Embryonic facial prominence (tissue), 1 donor: ENCODE measurements around the gene C14orf180.

Experiments used
- DNase-seq: peaks from one replicate; pipeline ENCODE4 v3.0.0-alpha.2; 2016; ENCODE audit errors: extremely low spot score

C14orf180 gene

DNA sequence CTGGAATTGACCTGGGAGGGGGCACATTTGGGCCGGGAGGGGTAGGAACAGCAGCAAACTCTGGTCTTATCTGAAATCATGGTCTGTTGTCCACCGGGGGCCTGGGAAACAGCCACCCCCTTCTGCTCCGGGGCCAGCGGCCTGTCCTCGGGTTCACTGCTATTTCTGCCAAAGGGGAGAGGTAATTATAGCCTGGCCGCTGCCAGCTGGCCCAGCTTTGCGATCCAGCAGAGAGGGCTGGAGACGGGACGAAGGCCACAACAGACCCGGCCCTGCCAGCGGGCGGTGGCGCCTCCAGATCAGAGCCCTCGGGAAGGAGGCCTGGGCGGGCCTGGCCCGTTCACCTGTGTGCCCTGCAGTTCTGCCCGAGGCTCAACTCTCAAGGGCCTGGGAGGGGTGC, at the start of gene C14orf180:
Gene C14orf180 (plus strand): TSS at position 258 of the 400 bp plus-strand sequence. CDS start 6,667 bp downstream, outside the sequence.
- DNase-seq, result no peak

DNA sequence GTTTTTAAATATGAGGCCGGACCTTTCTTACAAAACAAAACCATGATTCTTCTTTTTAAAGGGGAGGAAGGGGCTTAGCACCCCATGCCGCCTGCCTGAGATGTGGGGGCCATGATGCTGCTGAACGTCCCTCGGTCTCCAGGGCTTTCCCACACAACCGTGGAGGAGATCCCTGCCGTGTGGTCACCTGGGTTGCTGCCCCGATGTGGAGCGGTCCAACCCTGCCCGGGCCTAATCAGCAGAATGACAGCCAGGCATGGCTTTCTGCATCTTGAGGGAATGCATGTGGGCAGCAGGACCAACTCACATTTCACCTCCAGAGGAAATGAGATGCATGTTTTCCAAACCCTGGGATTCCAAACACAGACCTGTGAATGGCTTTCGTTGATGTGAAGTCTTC, 48.9 kb upstream of the C14orf180 start:
- no peak for DNase-seq

DNA sequence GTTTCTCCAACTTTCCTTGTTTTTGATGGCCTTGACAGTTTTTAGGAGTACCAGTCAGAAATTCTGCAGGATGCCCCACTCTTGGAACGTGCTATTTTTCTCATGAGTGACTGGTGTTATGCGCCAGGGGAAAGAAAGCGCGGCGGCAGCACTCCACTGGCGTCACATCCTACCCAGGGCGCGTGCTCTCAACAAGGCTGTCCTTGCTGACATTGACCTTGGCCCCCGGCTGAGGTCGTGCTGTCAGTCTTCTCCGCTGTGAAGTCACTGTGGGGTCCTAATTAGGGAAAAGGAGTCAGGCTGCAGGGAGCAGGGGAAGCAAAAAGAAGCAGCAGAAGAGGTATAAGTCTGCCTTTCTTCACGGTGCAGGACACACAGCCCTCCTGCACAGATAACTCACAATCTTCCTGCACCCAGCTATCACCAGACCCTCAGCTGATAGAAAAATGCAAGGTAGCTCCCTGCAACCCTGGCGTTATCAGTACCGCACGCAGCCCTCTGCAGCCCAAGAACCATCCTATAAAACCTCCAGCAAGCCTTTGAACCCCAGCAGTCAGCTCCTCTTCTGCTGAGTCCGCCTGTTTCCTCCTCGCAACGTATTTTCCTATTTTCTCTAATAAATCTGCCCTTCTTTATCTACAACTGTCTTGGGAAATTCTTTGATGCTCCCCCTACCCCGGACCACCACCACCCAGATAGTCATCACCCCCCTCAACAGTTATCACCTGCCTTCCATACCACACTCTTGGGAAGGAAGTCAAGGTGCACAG, 48.0 kb upstream of the C14orf180 start:
- DNase-seq, result no peak

DNA sequence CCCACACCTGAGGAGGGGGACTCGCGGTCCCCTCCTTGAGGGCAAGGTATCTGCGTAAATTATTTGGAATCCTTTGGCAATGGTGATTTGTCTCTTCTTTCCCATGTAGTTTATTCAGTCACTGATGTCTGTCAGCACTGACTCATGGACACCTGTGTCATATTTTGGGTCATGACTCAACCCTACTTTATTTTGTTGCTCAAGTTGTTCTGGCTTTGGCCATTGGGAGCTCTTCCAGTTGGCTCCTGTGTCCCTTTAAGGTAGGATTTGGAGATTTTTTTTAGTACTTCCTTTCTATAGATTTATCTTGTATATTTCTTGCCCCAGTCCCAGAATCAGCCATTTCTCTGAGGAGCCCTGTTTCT, 47.4 kb upstream of the C14orf180 start:
- no peak for DNase-seq

DNA sequence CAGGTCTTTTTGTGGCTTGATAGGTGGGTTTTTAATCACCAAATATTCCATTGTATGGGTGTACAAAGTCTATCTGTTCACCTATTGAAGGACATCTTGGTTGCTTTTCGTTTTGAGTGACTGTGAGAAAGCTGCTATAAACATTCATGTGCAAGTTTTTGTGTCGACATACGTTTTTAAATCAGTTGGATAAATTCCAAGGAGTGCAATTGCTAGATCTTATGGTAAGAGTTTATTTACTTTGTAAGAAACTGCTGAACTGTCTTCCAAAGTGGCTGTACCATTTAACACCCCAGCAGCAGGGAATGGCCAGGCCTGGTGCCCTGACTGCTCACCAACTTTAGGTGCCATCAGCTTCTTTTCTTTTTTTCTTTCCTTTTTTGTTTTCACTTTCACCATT, 45.5 kb upstream of the C14orf180 start:
- DNase-seq, result no peak

DNA sequence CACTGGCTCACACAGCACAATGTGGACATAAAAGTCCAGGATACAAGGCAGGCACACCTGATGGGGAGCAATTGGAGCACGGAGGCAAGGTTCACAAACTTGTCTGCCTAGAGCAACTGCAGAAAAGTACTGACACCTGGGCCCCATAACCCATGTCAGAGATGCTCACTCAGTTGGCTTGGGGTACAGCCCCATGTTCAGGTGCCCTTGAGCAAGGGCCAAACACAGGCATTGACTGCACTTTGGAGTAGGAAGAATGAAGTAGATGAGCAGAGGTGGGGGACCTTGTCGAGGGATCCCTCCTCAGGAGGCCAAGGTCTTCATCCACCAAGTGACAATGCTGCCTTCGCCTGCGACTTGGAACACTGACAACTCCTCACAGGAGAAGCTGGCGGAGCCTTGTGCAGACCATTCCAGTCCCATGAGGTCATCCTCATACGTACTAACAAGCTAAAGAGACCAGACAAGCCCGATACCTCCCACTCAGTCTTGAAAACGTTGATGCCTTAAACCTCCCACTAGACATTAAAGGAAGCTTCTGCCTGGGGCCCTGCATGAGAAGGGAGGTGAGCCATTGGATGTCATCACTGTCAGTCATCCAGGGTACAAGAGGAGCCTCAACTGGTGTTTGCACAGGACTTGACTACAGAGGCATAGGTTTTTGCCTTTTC, 42.5 kb upstream of the C14orf180 start:
- DNase-seq, result no peak

DNA sequence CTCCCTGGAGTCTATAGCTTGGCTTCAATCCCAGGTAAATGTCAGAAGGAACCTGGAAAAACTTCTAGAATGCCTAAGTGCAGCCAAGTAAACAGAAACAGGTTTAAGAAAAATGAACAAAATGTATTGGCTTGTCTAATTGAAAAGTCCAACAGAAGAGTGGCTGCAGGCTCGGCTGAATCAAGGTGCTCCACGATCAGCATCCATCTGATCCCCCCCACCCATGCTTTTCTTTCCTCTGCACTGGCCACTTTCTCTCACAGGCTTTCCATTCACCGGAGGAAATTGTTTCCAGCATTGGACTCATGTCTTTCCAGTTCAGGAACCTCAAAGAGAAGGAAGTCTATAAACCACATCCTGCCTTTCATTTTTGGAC, 42.0 kb upstream of the C14orf180 start:
- no peak for DNase-seq

DNA sequence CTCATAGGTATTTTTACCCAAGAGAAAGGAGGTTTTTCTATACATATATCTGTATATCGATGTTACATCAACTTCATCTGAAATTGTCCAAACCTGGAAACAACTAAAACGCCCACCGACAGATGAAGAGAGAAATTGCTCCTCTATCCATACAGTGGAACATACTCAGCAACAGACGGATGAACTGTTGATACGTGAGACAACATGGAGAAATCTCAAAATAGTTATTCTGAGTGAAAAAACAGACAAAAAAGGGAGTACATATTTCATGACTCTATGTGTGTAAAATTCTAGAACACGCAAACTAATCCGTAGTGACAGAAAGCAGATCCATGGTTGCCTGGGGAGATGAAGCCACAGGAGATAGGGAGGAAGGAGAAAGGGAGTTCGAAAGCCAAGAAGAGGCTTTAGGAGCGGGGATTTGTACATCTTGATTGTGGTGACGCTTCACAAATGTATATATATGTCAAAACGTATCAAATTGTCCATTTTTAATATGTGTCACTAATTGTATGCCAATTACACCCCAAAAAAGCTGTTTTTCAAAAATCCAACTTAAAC, 37.6 kb upstream of the C14orf180 start:
- DNase-seq, result no peak

DNA sequence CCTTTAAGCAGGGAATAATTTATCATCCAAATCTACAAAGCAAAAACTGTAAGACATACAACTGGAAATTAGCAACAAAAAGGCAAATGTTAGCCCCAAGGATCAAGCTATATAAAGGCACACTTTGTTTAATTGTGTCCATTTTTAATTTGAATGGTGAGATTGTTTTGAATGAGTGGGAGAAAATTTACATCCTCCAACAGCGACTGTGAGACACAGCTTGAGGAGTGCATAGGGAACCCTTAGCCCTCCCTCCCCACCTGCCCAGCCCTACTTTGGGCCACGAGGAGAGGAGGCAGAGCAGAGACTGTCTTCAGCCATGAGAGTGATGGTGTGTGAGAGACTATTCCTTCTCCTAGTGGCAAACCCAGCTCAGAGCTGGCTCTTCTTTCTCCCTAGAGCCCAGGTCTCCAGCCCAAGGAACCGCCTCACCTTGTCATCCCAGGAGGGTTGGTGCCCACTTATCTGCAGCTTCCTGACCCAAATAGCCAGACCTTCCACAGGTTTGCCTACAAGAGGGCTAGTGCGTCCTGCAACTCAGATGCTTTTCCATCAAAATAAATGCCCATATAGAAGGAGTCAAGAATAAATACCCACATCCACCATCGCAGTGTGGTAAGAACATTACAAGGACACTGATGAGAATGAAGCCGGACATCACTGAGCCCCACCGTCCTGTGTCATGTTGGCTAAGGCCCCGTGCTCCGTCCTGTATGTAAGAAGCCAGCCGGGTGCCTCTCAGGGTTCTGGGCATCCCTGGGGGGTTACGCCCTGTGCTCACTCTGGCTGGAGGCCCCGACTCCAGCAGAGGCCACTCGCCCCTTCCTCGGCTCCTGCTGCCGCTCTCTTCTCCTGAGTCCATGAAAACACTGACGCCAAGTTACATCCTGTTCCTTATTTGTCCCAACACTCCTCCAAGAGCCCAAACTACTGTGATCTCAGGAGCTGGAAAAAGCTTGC, 36.4 kb upstream of the C14orf180 start:
- DNase-seq, result no peak

DNA sequence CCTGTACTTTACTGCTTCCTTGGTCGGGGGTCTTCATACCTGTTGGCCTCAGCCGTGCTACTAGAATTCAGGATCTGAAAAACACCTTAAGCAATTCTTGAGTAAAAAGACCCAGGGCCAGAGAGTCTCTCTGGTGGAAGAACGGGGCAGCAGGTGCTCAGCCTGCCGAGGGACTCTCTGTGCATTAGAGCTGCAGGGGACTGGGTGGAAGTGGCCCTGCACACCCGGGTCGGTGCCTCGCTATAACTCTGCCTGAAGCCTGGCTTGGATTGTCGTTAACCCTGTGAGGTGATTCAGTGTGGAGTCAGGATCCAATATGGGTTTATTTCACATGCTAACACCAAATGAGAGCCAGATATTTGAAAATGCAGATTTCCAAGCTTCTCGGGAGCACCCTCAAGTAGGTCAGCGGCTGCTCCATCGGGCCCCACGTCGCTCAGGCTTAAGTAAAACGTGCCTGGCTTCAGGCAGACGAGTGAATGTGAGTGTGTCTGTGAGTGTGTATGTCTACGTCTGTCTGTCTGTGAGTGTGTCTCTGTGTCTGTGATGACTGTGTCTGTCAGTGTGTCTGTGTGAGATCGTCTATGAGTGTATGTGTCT, 35.1 kb upstream of the C14orf180 start:
- DNase-seq, result no peak

DNA sequence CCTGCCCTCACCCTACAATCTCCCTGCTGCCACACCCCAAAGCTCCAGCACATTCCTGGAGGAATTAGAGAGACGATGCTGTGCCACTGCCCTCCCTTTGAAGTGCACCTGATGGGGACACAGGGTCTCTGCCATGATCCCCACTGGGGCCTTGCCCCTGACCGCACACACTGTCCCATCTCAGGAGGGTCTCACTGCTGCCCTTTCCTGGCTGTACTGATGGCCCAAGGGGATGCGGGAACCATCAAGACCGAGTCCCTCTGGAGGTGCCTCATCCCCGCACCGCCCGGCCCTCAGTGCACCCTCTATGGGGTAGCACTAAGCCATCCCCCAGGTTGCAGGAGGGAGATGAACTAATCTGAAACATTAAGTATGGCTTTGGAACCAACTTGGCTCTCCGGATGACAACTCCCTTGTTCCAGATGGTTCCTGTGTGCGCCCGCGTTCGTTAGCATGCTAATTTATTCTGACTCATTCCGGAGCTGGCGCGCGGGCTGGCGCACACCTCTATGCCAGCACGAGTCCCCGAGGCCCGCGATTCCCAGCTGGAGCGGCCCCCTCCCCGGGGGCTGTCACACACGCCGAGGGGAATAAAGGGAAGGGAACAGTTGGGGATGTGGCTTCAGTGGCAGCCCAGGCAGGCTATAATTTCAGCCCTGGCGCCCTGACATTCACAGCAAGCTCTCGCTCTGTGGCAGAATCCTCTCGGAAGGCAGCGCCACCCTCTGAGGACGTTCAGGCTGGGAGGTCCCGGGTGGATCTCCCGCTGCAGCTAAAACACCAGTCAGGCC, 34.2 kb upstream of the C14orf180 start:
- DNase-seq, result peak; percentile 38

DNA sequence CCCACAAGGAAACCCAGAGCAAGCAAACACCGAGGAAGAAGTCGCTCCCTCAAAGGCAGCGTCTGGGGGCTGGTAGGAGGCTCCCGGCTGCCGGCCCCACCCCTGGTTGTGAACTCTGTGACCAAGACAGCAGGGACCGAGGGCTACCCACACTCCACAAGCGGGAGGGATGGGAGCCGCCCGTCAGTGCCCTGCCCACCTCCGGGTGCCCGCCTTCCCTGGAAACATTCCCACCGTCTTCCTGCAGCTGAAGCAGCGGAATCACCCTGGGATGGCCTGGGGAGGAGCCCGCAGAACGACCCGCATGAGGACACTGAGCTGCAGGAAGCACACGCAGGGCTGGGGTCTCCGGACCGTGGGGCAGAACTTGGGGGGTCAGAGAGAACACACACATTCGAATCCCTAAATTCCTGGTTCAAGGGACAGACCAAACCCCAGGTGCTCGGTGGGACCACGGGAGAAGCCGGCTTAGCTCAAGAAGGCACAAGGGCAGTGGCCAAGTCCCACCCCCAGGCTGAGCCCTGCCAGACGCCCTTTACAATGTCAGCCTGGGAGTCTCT, 33.5 kb upstream of the C14orf180 start:
- no peak for DNase-seq

DNA sequence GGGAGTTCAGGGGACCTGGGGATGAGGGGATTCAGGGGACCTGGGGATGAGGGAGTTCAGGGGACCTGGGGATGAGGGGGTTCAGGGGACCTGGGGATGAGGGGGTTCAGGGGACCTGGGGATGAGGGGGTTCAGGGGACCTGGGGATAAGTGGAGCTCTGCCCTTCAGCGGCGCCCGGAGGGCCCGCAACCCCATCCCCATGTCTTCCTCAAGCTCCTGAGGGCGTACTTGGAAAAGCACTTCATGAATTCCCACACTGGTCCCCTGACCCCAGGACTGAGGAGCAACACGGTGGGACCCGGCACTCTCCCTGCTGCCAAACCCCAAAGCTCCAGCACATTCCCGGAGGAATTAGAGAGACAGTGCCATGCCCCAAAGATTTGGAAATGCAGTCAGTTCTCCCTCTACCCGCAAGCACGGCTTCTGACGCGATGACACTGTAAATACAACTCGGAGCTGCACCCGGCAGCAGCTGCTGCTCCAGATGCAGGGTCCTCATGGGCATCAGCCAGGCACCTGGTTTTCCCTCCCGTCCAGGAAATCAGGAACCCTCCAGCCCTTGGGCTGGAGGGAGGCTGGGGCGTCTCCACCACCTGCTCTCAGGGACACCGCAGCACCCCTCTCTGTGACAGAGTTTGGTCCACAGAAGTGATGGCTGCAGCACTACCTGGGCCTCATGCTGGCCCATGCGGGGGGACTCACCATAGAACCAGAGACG, 32.8 kb upstream of the C14orf180 start:
- DNase-seq, result no peak

DNA sequence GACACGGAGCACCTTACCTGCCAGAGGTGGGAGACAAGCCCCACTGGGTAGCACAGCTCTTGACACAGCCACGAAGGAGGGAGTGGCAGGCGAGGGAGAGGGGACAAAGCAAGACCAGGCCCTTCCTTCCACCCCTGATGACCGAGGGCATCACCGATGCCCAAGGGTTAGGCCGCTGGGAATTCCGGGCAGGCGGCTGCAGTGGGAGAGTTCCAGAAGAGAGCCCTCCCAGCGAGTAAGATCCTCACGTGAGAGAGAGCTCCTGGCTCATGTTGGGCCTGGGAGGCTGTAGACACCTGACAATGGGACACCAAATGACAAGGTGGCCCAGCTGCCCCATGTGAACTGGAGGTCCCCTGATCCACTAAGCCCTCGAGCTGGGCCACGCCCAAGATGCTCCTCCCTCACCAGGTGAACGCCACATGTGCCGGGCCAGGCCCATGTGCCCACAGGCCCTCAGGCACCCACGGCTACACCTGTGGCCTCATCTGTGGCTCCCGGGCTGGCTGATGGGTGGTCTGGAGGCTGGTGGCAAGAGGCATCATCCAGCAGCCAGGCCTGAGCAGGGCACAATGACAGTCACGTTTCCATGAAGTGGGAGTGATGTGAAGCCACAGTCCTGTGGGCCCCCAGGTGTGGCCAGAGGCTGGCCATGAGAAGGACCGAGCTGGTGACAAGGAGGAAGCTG, 32.1 kb upstream of the C14orf180 start:
- no peak for DNase-seq

DNA sequence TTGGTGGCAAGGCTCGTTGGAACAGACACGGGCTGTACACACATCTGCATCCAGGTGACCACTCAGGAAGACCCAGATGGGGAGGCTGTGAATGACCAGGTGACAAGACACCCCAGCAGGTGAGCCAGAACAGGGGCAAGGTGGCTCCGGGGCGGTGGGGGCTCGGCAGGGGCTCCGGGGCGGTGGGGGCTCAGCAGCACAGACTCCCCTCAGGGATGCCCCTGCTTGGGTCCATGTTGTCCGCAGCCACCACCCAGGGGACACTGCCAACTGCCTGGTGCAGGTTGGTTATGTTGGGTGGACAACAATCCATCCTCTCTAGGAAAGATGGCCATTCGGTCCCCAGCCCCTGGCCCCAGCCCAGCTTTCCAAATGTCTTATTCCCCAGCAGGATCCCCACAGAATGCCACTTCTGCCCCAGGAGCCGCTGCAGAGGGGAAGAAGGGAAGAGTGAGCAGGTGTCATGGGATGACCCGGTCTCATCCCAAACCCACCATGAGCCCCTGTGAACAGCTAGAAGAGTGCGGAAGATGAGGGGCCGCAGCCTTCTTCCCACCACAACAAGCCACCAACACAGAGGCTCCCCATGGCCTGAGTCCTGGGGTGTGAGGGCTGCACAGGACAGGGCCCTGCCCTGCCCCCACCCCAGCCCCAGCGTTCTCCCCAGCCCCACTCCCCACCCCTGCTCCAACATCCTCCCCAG, 31.4 kb upstream of the C14orf180 start:
- no peak for DNase-seq

DNA sequence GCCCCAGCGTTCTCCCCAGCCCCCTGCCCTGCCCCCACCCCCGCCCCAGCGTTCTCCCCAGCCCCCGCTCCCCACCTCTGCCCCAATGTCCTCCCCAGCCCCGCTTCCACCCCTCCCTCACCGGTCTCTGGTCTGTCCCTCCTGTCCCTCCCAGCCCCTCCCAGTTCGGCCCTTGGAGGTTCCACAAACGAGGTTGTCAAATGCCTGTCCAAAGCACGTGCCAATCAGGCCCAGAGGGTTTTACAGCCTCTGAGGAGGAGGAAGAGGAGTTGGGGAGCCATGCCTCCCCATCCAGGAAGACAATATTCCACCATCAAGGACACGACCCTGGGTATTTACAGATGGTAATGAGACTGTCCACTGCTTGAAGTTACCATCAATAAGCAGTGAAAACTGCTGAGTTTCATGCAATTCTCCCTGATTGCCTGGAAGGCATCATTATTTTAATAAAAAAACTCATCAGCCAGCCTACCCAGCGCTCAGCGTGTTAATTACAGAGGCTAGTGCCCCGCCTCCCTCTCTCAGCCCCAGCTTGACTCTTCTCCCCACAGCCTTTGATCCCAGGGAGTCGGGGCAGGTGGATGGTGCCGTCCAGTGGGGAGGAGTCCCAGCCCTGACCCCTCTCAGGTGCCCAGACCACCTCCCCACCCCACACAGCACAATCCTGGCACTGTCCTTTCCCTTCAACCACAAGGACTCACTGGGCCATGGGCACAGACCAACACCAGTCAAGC, 30.6 kb upstream of the C14orf180 start:
- DNase-seq, result no peak

DNA sequence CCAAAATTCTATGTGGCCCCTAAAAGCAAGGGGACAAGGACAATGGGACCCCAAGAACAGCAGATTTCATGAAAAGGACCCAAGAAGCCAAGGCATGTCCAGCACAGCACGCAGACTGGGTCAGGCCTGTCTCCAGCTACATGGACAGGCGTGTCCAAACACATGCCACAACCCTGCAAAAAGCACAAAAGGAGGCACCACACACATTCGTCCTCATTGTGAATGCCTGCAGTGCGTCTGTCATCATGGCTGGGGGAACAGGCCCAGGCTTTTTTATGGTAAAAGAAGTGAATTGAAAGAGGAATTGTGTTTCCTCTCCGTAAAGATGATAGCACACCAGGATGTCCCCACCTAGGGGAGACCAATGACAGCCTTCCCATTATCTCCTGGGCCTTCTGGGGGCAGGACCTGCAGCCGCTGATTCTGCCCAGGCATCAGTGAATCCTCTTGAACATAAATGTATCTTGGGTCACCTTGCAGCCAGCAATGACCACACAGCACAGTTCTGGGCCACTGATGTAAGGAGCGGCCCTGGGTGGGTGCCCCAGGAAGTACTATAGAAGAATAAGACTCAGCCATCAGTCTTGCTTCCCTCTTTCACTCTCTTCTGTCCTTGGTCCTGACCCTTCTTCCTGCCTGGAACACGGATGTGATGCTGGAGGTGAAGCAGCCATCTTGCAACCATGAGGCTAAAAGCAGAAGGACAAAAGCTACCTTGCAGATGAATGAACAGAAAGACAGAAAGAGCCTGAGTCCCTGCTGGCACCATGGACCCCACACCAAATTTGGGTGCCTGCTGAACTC, 29.8 kb upstream of the C14orf180 start:
- DNase-seq, result no peak
